ENCODE data around the gene RCCD1. TPM values are rescaled to one million over a fixed set of nuclear protein-coding genes. Genes with fewer than 3 reads are reported as not detected.
A peak's percentile ranks its signal among the peaks of the same experiment; 100 is the strongest.

RCCD1 gene
- total RNA-seq, 1 donor from 2014 or later: 20.3 TPM

DNA sequence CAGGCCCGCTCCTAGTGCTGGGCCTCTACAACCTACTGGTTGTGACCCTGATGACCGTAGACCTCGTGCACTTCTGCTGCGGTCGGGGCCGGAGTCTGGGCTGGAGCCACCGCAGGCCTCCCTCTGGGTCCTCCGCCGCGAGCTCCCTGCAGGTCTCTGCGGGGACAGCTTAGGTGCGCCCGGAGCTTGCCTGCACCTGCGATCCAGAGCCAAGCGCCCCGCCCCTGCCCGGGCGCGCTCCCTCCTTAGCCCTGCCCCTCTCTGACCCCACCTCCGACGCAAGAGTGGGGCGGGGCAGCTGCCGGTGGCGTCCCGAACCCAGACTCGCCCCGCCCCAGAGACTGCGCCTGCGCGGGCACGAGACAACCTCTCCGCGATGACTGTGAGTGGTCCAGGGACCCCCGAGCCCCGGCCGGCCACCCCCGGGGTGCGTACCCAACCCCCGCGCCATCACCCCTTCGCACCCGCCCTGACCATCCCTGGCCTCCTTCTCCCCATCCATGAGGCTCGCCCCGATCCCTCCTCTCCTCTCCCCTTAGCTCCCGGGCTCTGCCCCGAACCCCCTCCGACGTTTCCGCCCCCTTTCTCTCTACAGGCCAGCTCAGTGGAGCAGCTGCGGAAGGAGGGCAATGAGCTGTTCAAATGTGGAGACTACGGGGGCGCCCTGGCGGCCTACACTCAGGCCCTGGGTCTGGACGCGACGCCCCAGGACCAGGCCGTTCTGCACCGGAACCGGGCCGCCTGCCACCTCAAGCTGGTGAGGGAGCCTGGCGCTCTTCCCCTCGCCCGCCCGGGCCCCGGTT is 19.5 kb upstream of the RCCD1 start, which contains the start of gene UNC45A:
Gene UNC45A (plus strand): TSS at position 337 of the 803 bp plus-strand sequence. CDS start 40 bp downstream, at position 377.
- Mint-ChIP-seq H3K9me3 (no peaks in the 10 kb centered on the region), H3K27me3 (no peaks in the 10 kb centered on the region), H3K4me3 (peak within 1 kb of the TSS; percentile 93), H3K36me3 (peaks cover 4% of the 10 kb centered on the region), H3K4me1 (ENCODE audit: unreplicated experiment) (peaks cover 31% of the 10 kb centered on the region), H3K27ac (peak within 1 kb of the TSS; percentile 94)
- TF ChIP-seq, protein P1, sequence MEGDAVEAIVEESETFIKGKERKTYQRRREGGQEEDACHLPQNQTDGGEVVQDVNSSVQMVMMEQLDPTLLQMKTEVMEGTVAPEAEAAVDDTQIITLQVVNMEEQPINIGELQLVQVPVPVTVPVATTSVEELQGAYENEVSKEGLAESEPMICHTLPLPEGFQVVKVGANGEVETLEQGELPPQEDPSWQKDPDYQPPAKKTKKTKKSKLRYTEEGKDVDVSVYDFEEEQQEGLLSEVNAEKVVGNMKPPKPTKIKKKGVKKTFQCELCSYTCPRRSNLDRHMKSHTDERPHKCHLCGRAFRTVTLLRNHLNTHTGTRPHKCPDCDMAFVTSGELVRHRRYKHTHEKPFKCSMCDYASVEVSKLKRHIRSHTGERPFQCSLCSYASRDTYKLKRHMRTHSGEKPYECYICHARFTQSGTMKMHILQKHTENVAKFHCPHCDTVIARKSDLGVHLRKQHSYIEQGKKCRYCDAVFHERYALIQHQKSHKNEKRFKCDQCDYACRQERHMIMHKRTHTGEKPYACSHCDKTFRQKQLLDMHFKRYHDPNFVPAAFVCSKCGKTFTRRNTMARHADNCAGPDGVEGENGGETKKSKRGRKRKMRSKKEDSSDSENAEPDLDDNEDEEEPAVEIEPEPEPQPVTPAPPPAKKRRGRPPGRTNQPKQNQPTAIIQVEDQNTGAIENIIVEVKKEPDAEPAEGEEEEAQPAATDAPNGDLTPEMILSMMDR (conservative IDR thresholded peaks at IDR 0.05): no peak
- DNase-seq (ENCODE audit: extremely low spot score, unreplicated experiment): peak; percentile 93

DNA sequence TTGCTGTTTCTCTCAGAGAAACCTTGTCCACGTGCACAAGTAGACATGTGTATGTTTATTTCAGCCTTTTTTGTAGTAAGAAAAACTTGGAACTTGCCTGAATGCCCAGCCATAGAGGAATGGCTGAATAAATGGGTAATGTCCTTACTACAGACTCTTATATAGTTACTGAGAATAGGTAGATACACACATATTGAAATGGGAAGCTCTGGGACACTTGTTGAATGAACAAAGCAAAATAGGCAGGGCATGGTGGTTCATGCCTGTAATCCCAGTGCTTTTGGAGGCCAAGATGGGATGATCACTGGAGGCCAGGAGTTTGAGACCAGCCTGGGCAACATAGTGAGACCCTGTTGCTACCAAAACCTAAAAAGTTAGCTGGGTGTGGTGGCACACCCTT is 17.9 kb upstream of the RCCD1 start:
- no peak for DNase-seq (ENCODE audit: extremely low spot score, unreplicated experiment)
- TF ChIP-seq, protein P1 (conservative IDR thresholded peaks at IDR 0.05): no peak
- Mint-ChIP-seq H3K36me3 (peaks cover 4% of the 10 kb centered on the region), H3K27me3 (no peaks in the 10 kb centered on the region), H3K27ac (no peak overlapping the region), H3K4me1 (ENCODE audit: unreplicated experiment) (peaks cover 24% of the 10 kb centered on the region), H3K4me3 (peak overlapping the region; percentile 93), H3K9me3 (no peaks in the 10 kb centered on the region)

DNA sequence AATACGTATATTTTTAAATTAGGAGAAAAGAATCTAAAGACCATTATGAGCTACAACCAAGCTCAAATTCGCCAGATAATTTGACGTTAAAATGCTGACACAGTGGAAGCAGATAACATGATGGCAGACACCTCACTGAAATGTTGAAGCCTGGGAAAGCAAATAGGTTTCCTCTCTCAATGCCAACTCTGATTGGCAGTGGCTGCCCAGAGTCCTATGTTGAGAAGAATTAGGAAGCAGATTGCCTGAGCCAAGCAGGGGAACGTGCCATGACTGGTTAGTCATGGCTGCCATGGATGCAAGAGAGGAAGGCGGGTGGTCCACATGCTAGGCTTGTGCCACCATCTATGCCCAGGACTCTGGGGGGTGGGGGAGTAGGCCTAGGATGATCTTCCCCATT is 16.4 kb upstream of the RCCD1 start:
- H3K27me3 Mint-ChIP-seq: no peaks in the 10 kb centered on the region
- no peak for DNase-seq (ENCODE audit: extremely low spot score, unreplicated experiment)
- peaks cover 19% of the 10 kb centered on the region for H3K4me1 Mint-ChIP-seq (ENCODE audit: unreplicated experiment)
- H3K4me3 Mint-ChIP-seq: no peak overlapping the region
- H3K9me3 Mint-ChIP-seq: no peaks in the 10 kb centered on the region
- H3K27ac Mint-ChIP-seq: no peak overlapping the region
- TF ChIP-seq, protein P1 (conservative IDR thresholded peaks at IDR 0.05): no peak
- peaks cover 4% of the 10 kb centered on the region for H3K36me3 Mint-ChIP-seq

DNA sequence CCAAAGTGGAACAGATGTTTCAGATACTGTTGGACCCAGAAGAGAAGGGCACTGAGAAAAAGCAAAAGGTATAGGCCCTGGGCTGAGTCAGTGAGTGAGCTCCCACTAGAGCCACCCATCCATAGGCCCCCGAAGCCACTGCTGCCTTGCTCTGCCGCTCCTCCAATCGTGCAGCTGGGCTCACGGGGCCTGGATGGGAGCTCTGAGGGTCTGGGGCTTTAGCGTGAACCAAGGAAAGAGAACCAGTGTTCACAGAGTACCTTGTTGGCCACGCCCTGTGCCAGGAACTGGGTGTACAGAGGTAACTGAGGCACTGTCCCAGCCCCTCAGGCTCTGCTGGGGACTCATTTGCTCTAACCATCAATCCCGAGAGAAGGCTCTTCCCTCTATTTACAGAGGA is 14.9 kb upstream of the RCCD1 start:
- Mint-ChIP-seq H3K9me3 (no peaks in the 10 kb centered on the region), H3K4me1 (ENCODE audit: unreplicated experiment) (peaks cover 13% of the 10 kb centered on the region), H3K27ac (no peak overlapping the region), H3K4me3 (no peak overlapping the region), H3K36me3 (peaks cover 4% of the 10 kb centered on the region), H3K27me3 (no peaks in the 10 kb centered on the region)
- no peak for DNase-seq (ENCODE audit: extremely low spot score, unreplicated experiment)
- TF ChIP-seq, protein P1 (conservative IDR thresholded peaks at IDR 0.05): no peak

DNA sequence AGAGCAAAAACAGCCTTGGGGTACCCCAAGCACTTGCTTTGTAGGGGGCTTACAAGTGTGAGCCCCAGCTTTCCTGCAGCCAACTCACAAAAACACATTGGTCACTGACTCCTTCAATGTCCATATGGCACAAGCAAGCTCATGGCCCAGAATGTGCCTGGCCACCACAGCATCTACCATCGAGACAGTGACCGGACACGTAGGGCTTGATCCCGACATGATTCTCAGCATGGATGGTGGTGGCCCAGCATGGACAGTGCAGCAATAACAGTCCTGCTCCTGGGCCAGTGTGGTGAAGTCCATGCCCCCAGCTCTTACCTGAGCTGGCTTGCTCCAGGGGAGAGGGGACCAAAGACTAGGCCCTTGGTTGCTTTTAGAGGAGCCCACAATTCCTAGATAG is 13.6 kb upstream of the RCCD1 start:
- peaks cover 3% of the 10 kb centered on the region for H3K36me3 Mint-ChIP-seq
- TF ChIP-seq, protein P1 (conservative IDR thresholded peaks at IDR 0.05): no peak

More for the DNA sequence above, 13.6 kb upstream of the RCCD1 start:
- no peak overlapping the region for H3K4me3 Mint-ChIP-seq
- no peaks in the 10 kb centered on the region for H3K9me3 Mint-ChIP-seq
- no peak overlapping the region for H3K27ac Mint-ChIP-seq
- peaks cover 10% of the 10 kb centered on the region for H3K4me1 Mint-ChIP-seq (ENCODE audit: unreplicated experiment)
- no peaks in the 10 kb centered on the region for H3K27me3 Mint-ChIP-seq
- DNase-seq (ENCODE audit: extremely low spot score, unreplicated experiment): no peak
